PFSK-1 (cell line): ENCODE measurements around the gene MEIS3.

Experiments used
- FOXP2 ChIP-seq: optimal IDR thresholded peaks from 2 replicates; pipeline ENCODE3; 2011; ENCODE audit warnings: borderline replicate concordance, control low read depth, inconsistent platforms; ENCODE audit not compliant: insufficient read depth; ENCODE audit errors: extremely low read length, extremely low read depth
- POLR2AphosphoS5 ChIP-seq: IDR thresholded peaks from 2 replicates; pipeline ENCODE4 v1.6.1; 2012; ENCODE audit warnings: low read depth, mild to moderate bottlenecking, control low read depth, low read length, moderate library complexity
- REST ChIP-seq, 2 experiments: IDR thresholded peaks; 2 replicates each; pipeline versions ENCODE4 v1.6.1 to v1.8.0; 2011 to 2012; ENCODE audit warnings: low read depth in 2 of 2, low read length in 2 of 2, control low read depth in 1 of 2, inconsistent platforms in 1 of 2, mild to moderate bottlenecking in 1 of 2, moderate library complexity in 1 of 2; ENCODE audit not compliant: insufficient read depth in 1 of 2
- SIN3A ChIP-seq: IDR thresholded peaks from 2 replicates; pipeline ENCODE4 v1.6.1; 2012; ENCODE audit warnings: mild to moderate bottlenecking, low read length, moderate library complexity, borderline replicate concordance; ENCODE audit not compliant: insufficient read depth
- TAF1 ChIP-seq: IDR thresholded peaks from 2 replicates; pipeline ENCODE4 v1.6.1; 2012; ENCODE audit warnings: low read length, control low read depth, borderline replicate concordance; ENCODE audit not compliant: insufficient read depth

The MEIS3 gene

GRCh38 chr19:47447470-47448359 lies 28.4 kb upstream of the MEIS3 start:
- TF ChIP-seq REST (IDR thresholded peaks at IDR 0.05; ENCODE audit: insufficient read depth in 1 of 2, low read depth in 2 of 2, low read length in 2 of 2) = no peak
- no peak for TF ChIP-seq FOXP2
- no peak for TF ChIP-seq SIN3A
- no peak for TF ChIP-seq TAF1
- TF ChIP-seq POLR2AphosphoS5 = no peak

- no peak for TF ChIP-seq TAF1
- TF ChIP-seq REST (IDR thresholded peaks at IDR 0.05; ENCODE audit: insufficient read depth in 1 of 2, low read depth in 2 of 2, low read length in 2 of 2) = no peak
- TF ChIP-seq POLR2AphosphoS5 = no peak
- no peak for TF ChIP-seq FOXP2
- no peak for TF ChIP-seq SIN3A
These were observed 27.5 kb upstream of the MEIS3 start for GRCh38 chr19:47446534-47447469.

GRCh38 chr19:47445937-47446402 lies 26.6 kb upstream of the MEIS3 start:
- peak; percentile 68 for TF ChIP-seq FOXP2
- no peak for TF ChIP-seq TAF1
- TF ChIP-seq REST (IDR thresholded peaks at IDR 0.05; ENCODE audit: insufficient read depth in 1 of 2, low read depth in 2 of 2, low read length in 2 of 2) = peak; percentile 42 to 50; a peak in 1 of 4 replicates

- TF ChIP-seq POLR2AphosphoS5 (no peak), FOXP2 (no peak), REST (IDR thresholded peaks at IDR 0.05; ENCODE audit: insufficient read depth in 1 of 2, low read depth in 2 of 2, low read length in 2 of 2) (no peak; a peak in 1 of 4 replicates), SIN3A (no peak), TAF1 (no peak)
These were observed 26.2 kb upstream of the MEIS3 start for GRCh38 chr19:47445527-47445926.
